Measurements from ENCODE around the gene LRRFIP2. TPM values are rescaled to one million over a fixed set of nuclear protein-coding genes. Genes with fewer than 3 reads are reported as not detected.

Gene LRRFIP2
- total RNA-seq, 1 experiment from 2014 or later = 40.2 TPM

GRCh38 chr3:37112987-37113386, 61.4 kb downstream of the LRRFIP2 start:
- Histone ChIP-seq H3K27ac (ENCODE audit: low read depth, low read length, poor library complexity, severe bottlenecking) (no peak overlapping the region), H3K27me3 (replicated peaks; ENCODE audit: insufficient read depth, low read depth, low read length, poor library complexity) (no peaks in the 10 kb centered on the region), H3K4me3 (ENCODE audit: low read depth, low read length, poor library complexity, severe bottlenecking) (no peak overlapping the region), H3K4me1 (ENCODE audit: insufficient read depth, low read length, poor library complexity, severe bottlenecking) (no peaks in the 10 kb centered on the region), H3K36me3 (ENCODE audit: insufficient read depth, low read length, poor library complexity, severe bottlenecking) (no peaks in the 10 kb centered on the region), H3K9me3 (ENCODE audit: low read depth, low read length, poor library complexity, severe bottlenecking) (no peaks in the 10 kb centered on the region)
- DNase-seq (ENCODE audit: low spot score) = no peak
- no peak for TF ChIP-seq CTCF (conservative IDR thresholded peaks at IDR 0.05; ENCODE audit: low read depth, low read length)
- TF ChIP-seq EZH2 (IDR thresholded peaks at IDR 0.05; ENCODE audit: borderline replicate concordance, low read depth, low read length, poor library complexity, severe bottlenecking) = no peak
- BruUV-seq (replicated peaks) = no TSS peak
- ChIA-PET CTCF (no interaction called here), POLR2A (ENCODE audit: low non-redundant PET) (no interaction called here)
- intact Hi-C loops (cut with micrococcal nuclease; ENCODE audit: unreplicated experiment) = no loop called here

GRCh38 chr3:37111199-37111598, 63.2 kb downstream of the LRRFIP2 start:
- H3K27ac ChIP-seq (ENCODE audit: low read depth, low read length, poor library complexity, severe bottlenecking) = no peak overlapping the region
- TF ChIP-seq CTCF (conservative IDR thresholded peaks at IDR 0.05; ENCODE audit: low read depth, low read length) (no peak), EZH2 (IDR thresholded peaks at IDR 0.05; ENCODE audit: borderline replicate concordance, low read depth, low read length, poor library complexity, severe bottlenecking) (no peak)
- CTCF ChIA-PET = no interaction called here
- POLR2A ChIA-PET (ENCODE audit: low non-redundant PET) = no interaction called here
- no peaks in the 10 kb centered on the region for H3K27me3 ChIP-seq (replicated peaks; ENCODE audit: insufficient read depth, low read depth, low read length, poor library complexity)
- no peak for DNase-seq (ENCODE audit: low spot score)
- H3K4me3 ChIP-seq (ENCODE audit: low read depth, low read length, poor library complexity, severe bottlenecking) = no peak overlapping the region
- H3K36me3 ChIP-seq (ENCODE audit: insufficient read depth, low read length, poor library complexity, severe bottlenecking) = no peaks in the 10 kb centered on the region
- no TSS peak for BruUV-seq (replicated peaks)
- H3K4me1 ChIP-seq (ENCODE audit: insufficient read depth, low read length, poor library complexity, severe bottlenecking) = no peaks in the 10 kb centered on the region
- H3K9me3 ChIP-seq (ENCODE audit: low read depth, low read length, poor library complexity, severe bottlenecking) = no peaks in the 10 kb centered on the region
- intact Hi-C loops (cut with micrococcal nuclease; ENCODE audit: unreplicated experiment) = no loop called here

GRCh38 chr3:37107846-37108245, 66.5 kb downstream of the LRRFIP2 start:
- Histone ChIP-seq H3K27me3 (replicated peaks; ENCODE audit: insufficient read depth, low read depth, low read length, poor library complexity) (no peaks in the 10 kb centered on the region), H3K27ac (ENCODE audit: low read depth, low read length, poor library complexity, severe bottlenecking) (no peak overlapping the region), H3K36me3 (ENCODE audit: insufficient read depth, low read length, poor library complexity, severe bottlenecking) (no peaks in the 10 kb centered on the region), H3K9me3 (ENCODE audit: low read depth, low read length, poor library complexity, severe bottlenecking) (no peaks in the 10 kb centered on the region), H3K4me3 (ENCODE audit: low read depth, low read length, poor library complexity, severe bottlenecking) (no peak overlapping the region), H3K4me1 (ENCODE audit: insufficient read depth, low read length, poor library complexity, severe bottlenecking) (no peaks in the 10 kb centered on the region)
- no TSS peak for BruUV-seq (replicated peaks)
- intact Hi-C loops (cut with micrococcal nuclease; ENCODE audit: unreplicated experiment) = no loop called here
- POLR2A ChIA-PET (ENCODE audit: low non-redundant PET) = interaction anchor here (0.6 kb wide), 1 partner anchor 30 kb away, joined by 3 read pairs; no protein-coding TSS in a partner anchor
- TF ChIP-seq CTCF (conservative IDR thresholded peaks at IDR 0.05; ENCODE audit: low read depth, low read length) = no peak
- no peak for TF ChIP-seq EZH2 (IDR thresholded peaks at IDR 0.05; ENCODE audit: borderline replicate concordance, low read depth, low read length, poor library complexity, severe bottlenecking)
- CTCF ChIA-PET = no interaction called here
- no peak for DNase-seq (ENCODE audit: low spot score)
